WERI-Rb-1 (cell line): ENCODE data around the gene MACROD2.

ENCODE experiments used
- DNase-seq: peaks from one replicate; pipeline ENCODE4 v3.0.0-alpha.2; 2020
- H3K27ac ChIP-seq: fragments of 250-450 bp; sonication (Bioruptor Pico); 2 replicates; pipeline ENCODE4 v1.5.1; 2020; ENCODE audit warnings: mild to moderate bottlenecking, moderate library complexity
- H3K27me3 ChIP-seq: fragments of 250-450 bp; sonication (Bioruptor Pico); 2 replicates; pipeline ENCODE4 v1.5.1; 2021; ENCODE audit warnings: mild to moderate bottlenecking, low read depth, moderate library complexity; ENCODE audit not compliant: insufficient read depth, severe bottlenecking
- H3K36me3 ChIP-seq: fragments of 250-450 bp; sonication (Bioruptor Pico); 2 replicates; pipeline ENCODE4 v1.5.1; 2020; ENCODE audit warnings: mild to moderate bottlenecking, moderate library complexity
- H3K4me3 ChIP-seq: 2 replicates; pipeline ENCODE4 v1.5.1; 2011; ENCODE audit warnings: low read depth, mild to moderate bottlenecking, control low read depth, low read length
- H3K9me3 ChIP-seq: fragments of 250-450 bp; sonication (Bioruptor Pico); 2 replicates; pipeline ENCODE4 v1.5.1; 2021; ENCODE audit warnings: mild to moderate bottlenecking, moderate library complexity; ENCODE audit not compliant: severe bottlenecking
- CTCF ChIP-seq: IDR thresholded peaks from 2 replicates; pipeline ENCODE4 v1.5.1; 2011; ENCODE audit warnings: low read depth, mild to moderate bottlenecking, control low read depth, inconsistent platforms, low read length

The MACROD2 gene

DNA sequence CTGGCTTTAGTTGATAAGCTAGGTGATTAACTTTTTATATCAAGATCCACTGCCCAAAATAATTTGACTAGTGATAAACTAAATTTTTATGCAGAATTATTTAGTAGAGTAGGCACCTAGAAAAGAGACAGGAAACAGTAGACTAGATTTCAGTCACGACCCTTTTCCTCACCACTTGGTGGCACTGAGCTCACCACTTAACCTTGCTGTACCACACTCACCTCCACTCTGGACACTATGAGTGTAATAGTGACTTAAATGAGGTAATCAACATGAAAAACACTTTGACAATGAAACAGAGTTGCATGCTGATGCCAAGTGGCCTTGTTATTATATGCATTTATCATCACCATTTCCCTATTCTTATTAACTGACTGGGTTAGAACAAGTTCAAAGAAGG is 1847.6 kb downstream of the MACROD2 start:
- Histone ChIP-seq H3K27ac (no peak overlapping the region), H3K4me3 (no peak overlapping the region), H3K27me3 (no peaks in the 10 kb centered on the region), H3K9me3 (peaks cover 2% of the 10 kb centered on the region), H3K36me3 (no peaks in the 10 kb centered on the region)
- peak; percentile 25; the same call in 1 of the 2 replicates for TF ChIP-seq CTCF
- DNase-seq: no peak

DNA sequence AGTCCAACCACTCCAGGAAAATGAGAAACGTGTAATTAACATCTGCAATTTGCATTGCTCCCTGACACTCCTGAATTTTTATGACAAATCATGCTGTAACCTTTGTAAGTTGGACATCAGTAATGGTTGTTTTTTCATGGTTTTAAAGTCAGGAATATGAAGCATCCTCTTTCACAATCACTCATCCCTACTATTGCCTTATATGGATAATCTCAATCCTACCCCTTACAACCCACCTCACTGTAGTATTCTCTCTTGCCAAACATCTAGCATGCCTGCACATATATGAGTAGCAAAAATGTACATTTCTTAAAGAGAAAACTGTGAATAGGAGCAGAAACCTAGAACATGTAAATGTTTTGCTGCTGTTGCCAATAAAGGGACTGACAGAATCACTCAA is 1848.5 kb downstream of the MACROD2 start:
- Histone ChIP-seq H3K27me3 (no peaks in the 10 kb centered on the region), H3K27ac (no peak overlapping the region), H3K36me3 (no peaks in the 10 kb centered on the region), H3K9me3 (peaks cover 2% of the 10 kb centered on the region), H3K4me3 (no peak overlapping the region)
- DNase-seq: no peak
- no peak for TF ChIP-seq CTCF

DNA sequence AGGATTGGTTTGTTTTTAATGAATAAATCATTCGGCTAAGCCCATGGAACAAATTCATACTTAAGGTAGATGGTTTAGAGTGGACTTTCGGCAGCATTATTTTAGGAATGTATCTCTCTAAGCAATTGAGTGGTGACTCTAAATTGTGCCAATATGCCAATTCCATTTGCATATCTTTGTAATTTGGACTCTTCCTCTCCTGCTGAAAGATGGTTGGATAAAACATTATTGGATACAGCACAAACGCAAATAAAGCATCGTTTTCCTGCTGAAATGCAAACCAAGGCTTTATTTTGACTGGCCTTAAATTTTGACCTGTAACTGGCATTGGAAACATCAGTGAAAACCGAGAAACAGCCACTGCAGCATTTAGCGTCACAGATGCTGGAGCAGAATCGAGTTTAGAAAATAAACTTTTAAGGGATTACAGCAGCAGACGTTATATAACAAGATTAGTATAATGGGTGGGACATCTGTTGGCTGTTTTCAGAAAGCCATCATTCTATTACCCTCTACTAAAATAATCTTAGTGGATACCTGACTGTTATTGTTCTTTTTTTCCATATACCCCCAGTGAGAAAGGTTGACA is 1852.0 kb downstream of the MACROD2 start:
- H3K9me3 ChIP-seq: peaks cover 5% of the 10 kb centered on the region
- no peak for DNase-seq
- no peaks in the 10 kb centered on the region for H3K36me3 ChIP-seq
- no peak overlapping the region for H3K4me3 ChIP-seq
- H3K27ac ChIP-seq: peak overlapping the region; percentile 50
- TF ChIP-seq CTCF: no peak
- no peaks in the 10 kb centered on the region for H3K27me3 ChIP-seq

GRCh38 chr20:15848126-15848525 is 1852.8 kb downstream of the MACROD2 start:
- Histone ChIP-seq H3K27ac (peak overlapping the region; percentile 50), H3K9me3 (peaks cover 5% of the 10 kb centered on the region), H3K27me3 (no peaks in the 10 kb centered on the region), H3K36me3 (no peaks in the 10 kb centered on the region), H3K4me3 (no peak overlapping the region)
- DNase-seq: peak; percentile 70
- TF ChIP-seq CTCF: no peak

DNA sequence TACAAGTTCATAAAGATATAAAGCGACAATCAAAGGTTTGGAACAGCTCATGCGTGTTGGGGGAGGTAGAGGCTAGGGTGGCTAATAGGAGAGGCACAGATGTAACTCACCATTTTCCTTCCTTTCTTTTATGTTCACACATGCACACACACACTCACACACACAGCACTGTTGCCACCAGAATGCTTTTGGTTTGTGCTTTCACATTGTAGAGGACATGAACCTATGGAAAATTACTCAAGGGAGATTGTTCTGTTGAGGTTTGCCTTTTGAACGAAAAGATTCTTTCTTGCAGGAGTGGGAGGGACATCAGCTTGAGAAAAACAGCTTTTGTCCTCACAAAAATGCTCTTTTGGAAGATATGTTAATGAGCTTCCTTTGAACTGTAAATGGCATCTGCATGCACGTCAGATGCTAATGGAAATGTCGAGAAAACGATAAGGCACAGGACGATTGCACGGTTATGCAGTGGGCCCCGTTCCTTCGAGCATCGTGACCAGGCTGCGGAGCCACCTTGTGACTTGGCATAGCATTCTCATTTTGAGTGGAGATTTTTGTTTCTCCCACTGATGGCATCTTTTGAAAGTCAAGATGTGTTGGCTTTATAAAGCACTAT is 1853.8 kb downstream of the MACROD2 start:
- TF ChIP-seq CTCF: no peak
- Histone ChIP-seq H3K4me3 (no peak overlapping the region), H3K27ac (peak overlapping the region; percentile 50; the same call in 1 of the 2 replicates)

More for the DNA sequence above, 1853.8 kb downstream of the MACROD2 start:
- Histone ChIP-seq H3K9me3 (peaks cover 5% of the 10 kb centered on the region), H3K27me3 (no peaks in the 10 kb centered on the region), H3K36me3 (no peaks in the 10 kb centered on the region)
- DNase-seq: no peak
